ENCODE measurements around the gene KRTAP13-2. TPM values are rescaled to one million over a fixed set of nuclear protein-coding genes. Genes with fewer than 3 reads are reported as not detected.

Gene KRTAP13-2, protein sequence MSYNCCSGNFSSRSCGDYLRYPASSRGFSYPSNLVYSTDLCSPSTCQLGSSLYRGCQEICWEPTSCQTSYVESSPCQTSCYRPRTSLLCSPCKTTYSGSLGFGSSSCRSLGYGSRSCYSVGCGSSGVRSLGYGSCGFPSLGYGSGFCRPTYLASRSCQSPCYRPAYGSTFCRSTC
- total RNA-seq (2021) (not detected in 3 replicates), Bru-seq, nascent RNA (not detected)
- long read RNA-seq, experiment 1 = 0 reads
- long read RNA-seq, experiment 2 = 0 reads
- long read RNA-seq, experiment 3 = 0 reads

DNA sequence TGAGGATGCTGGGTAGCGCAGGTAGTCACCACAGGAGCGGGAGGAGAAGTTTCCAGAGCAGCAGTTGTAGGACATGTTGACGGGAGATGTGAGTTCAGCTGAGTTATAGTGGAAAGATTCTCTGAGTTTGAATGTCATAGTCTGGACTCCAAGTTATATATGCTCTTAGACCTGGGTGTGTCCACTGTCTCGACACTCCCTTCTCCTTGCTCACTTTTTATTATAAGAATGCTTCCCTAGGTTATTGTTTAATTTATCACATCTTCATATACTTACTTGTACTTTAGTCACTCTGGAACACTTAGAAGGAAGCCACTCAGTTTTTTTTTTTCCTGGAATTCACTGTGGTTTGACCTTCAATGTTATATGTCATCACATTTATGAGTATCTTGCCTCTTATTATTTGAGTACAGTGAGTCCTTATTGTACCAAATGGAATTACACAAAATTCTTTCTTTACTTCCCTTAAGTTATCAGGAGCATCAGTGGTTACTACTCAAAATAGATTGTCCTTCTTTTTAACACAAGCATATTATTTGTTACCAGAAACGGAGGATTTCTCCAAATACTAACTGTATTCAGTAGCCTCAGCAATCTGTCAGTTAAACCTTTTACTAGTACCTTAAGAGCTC lies at the start of gene KRTAP13-2:
TSS of gene KRTAP13-2 (minus strand) at position 133 of the 632 bp plus-strand sequence. CDS start at position 75, 58 bp downstream.
- Mint-ChIP-seq H3K4me3 (no peak within 1 kb of the TSS), H3K27me3 (ENCODE audit: low read depth) (no peaks in the 10 kb centered on the region), H3K4me1 (no peaks in the 10 kb centered on the region), H3K36me3 (peaks cover 3% of the 10 kb centered on the region; the same call in 1 of the 2 replicates), H3K27ac (no peak within 1 kb of the TSS), H3K9me3 (peaks cover 10% of the 10 kb centered on the region; the same call in 1 of the 2 replicates)
- TF ChIP-seq, protein P1, sequence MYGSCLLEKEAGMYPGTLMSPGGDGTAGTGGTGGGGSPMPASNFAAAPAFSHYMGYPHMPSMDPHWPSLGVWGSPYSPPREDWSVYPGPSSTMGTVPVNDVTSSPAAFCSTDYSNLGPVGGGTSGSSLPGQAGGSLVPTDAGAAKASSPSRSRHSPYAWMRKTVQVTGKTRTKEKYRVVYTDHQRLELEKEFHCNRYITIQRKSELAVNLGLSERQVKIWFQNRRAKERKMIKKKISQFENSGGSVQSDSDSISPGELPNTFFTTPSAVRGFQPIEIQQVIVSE (CRISPR knock-in tag; IDR thresholded peaks at IDR 0.05; ENCODE audit: borderline replicate concordance) = no peak
- TF ChIP-seq, protein P2, sequence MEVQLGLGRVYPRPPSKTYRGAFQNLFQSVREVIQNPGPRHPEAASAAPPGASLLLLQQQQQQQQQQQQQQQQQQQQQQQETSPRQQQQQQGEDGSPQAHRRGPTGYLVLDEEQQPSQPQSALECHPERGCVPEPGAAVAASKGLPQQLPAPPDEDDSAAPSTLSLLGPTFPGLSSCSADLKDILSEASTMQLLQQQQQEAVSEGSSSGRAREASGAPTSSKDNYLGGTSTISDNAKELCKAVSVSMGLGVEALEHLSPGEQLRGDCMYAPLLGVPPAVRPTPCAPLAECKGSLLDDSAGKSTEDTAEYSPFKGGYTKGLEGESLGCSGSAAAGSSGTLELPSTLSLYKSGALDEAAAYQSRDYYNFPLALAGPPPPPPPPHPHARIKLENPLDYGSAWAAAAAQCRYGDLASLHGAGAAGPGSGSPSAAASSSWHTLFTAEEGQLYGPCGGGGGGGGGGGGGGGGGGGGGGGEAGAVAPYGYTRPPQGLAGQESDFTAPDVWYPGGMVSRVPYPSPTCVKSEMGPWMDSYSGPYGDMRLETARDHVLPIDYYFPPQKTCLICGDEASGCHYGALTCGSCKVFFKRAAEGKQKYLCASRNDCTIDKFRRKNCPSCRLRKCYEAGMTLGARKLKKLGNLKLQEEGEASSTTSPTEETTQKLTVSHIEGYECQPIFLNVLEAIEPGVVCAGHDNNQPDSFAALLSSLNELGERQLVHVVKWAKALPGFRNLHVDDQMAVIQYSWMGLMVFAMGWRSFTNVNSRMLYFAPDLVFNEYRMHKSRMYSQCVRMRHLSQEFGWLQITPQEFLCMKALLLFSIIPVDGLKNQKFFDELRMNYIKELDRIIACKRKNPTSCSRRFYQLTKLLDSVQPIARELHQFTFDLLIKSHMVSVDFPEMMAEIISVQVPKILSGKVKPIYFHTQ (CRISPR knock-in tag; IDR thresholded peaks at IDR 0.05) = no peak
- TF ChIP-seq, protein P3, sequence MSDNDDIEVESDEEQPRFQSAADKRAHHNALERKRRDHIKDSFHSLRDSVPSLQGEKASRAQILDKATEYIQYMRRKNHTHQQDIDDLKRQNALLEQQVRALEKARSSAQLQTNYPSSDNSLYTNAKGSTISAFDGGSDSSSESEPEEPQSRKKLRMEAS (CRISPR knock-in tag; IDR thresholded peaks at IDR 0.05) = no peak
- TF ChIP-seq ZNF121 (CRISPR knock-in tag; IDR thresholded peaks at IDR 0.05) = no peak
- no peak for TF ChIP-seq ZNF317 (CRISPR knock-in tag; IDR thresholded peaks at IDR 0.05; ENCODE audit: borderline replicate concordance, low read depth)
- no peak for TF ChIP-seq ZBTB21 (CRISPR knock-in tag; IDR thresholded peaks at IDR 0.05; ENCODE audit: borderline replicate concordance)
- TF ChIP-seq, protein P4, sequence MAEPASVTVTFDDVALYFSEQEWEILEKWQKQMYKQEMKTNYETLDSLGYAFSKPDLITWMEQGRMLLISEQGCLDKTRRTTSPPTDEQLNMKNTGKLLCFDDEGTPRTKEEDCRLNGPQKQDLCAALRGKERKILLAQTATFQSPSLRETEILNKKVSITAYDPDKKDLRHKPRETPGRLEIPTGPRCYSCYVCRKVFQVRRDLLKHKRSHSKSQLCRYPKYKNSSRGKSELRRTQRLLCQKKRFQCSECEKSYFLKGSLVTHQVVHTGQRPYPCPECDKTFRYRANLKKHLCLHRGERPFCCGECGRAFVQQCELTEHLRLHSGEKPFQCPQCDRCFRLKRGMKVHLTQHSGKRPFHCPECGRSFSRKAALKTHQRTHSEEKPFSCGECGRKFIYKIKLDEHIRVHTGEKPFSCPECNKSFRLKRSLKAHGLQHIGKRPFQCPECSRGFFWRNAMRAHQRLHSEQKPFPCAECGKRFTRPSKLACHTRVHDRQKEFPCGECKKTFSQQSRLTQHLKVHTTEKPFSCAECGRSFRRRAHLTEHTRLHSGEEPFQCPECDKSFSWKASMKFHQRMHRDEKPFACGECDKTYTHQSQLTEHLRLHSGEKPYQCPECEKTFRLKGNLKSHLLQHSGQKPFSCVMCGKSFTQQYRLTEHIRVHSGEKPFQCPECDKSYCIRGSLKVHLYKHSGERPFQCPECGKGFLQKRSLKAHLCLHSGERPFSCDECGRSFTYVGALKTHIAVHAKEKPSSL (CRISPR knock-in tag; conservative IDR thresholded peaks at IDR 0.05) = no peak
- no peak for TF ChIP-seq NR3C1 (CRISPR knock-in tag; conservative IDR thresholded peaks at IDR 0.05; ENCODE audit: low read depth)
- ATAC-seq (no peak), DNase-seq (ENCODE audit: low spot score) (no peak)
- ChIA-PET POLR2A (no interaction called here), CTCF (interaction anchor here (0.6 kb wide), 1 partner anchor 22 kb away, joined by 4 read pairs; no protein-coding TSS in a partner anchor)

- CTCF ChIA-PET = no interaction called here
- TF ChIP-seq MXD4 (CRISPR knock-in tag; IDR thresholded peaks at IDR 0.05; ENCODE audit: borderline replicate concordance) = no peak
- no peak for TF ChIP-seq PRRX2 (CRISPR knock-in tag; IDR thresholded peaks at IDR 0.05)
- TF ChIP-seq ESRRA (CRISPR knock-in tag; IDR thresholded peaks at IDR 0.05; ENCODE audit: borderline replicate concordance) = no peak
- TF ChIP-seq, protein P4 (CRISPR knock-in tag; conservative IDR thresholded peaks at IDR 0.05) = no peak
- no peak for TF ChIP-seq ERG (CRISPR knock-in tag; IDR thresholded peaks at IDR 0.05)
- TF ChIP-seq, protein P1 (CRISPR knock-in tag; IDR thresholded peaks at IDR 0.05; ENCODE audit: borderline replicate concordance) = no peak
- no peak for TF ChIP-seq RELA (CRISPR knock-in tag; IDR thresholded peaks at IDR 0.05; ENCODE audit: borderline replicate concordance)
- TF ChIP-seq, protein P5, sequence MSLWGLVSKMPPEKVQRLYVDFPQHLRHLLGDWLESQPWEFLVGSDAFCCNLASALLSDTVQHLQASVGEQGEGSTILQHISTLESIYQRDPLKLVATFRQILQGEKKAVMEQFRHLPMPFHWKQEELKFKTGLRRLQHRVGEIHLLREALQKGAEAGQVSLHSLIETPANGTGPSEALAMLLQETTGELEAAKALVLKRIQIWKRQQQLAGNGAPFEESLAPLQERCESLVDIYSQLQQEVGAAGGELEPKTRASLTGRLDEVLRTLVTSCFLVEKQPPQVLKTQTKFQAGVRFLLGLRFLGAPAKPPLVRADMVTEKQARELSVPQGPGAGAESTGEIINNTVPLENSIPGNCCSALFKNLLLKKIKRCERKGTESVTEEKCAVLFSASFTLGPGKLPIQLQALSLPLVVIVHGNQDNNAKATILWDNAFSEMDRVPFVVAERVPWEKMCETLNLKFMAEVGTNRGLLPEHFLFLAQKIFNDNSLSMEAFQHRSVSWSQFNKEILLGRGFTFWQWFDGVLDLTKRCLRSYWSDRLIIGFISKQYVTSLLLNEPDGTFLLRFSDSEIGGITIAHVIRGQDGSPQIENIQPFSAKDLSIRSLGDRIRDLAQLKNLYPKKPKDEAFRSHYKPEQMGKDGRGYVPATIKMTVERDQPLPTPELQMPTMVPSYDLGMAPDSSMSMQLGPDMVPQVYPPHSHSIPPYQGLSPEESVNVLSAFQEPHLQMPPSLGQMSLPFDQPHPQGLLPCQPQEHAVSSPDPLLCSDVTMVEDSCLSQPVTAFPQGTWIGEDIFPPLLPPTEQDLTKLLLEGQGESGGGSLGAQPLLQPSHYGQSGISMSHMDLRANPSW (CRISPR knock-in tag; conservative IDR thresholded peaks at IDR 0.05; ENCODE audit: low read depth) = no peak
- no peak for TF ChIP-seq FOXK1 (CRISPR knock-in tag; IDR thresholded peaks at IDR 0.05)
- TF ChIP-seq PREB (CRISPR knock-in tag; IDR thresholded peaks at IDR 0.05; ENCODE audit: borderline replicate concordance) = no peak
These were observed 43.9 kb upstream of the KRTAP13-2 start for GRCh38 chr21:30415993-30416392.

More at GRCh38 chr21:30415993-30416392, 43.9 kb upstream of the KRTAP13-2 start:
- H3K27ac Mint-ChIP-seq = no peak overlapping the region
- H3K4me3 Mint-ChIP-seq = no peak overlapping the region
- ATAC-seq (no peak), DNase-seq (ENCODE audit: low spot score) (no peak)
- peaks cover 5% of the 10 kb centered on the region; the same call in 1 of the 2 replicates for H3K27me3 Mint-ChIP-seq (ENCODE audit: low read depth)
- POLR2A ChIA-PET = no interaction called here
- peaks cover 61% of the 10 kb centered on the region for H3K9me3 Mint-ChIP-seq
- peaks cover 28% of the 10 kb centered on the region for H3K36me3 Mint-ChIP-seq
- no peaks in the 10 kb centered on the region for H3K4me1 Mint-ChIP-seq

Measured in WTC11 (cell line).